HG03565 (cell line): ENCODE data around the gene EEF1AKMT3.
"Not testable (repeated sequence)": the region's sequence is repeated elsewhere in the genome, so short reads cannot be mapped to it uniquely, and the experiment has no call there.

Source experiments
- ATAC-seq: cut with Tn5 transposase; IDR thresholded peaks from one replicate; pipeline ENCODE4 v1.9.1; 2021; ENCODE audit warnings: mild to moderate bottlenecking, moderate library complexity; ENCODE audit not compliant: unreplicated experiment

EEF1AKMT3 gene

DNA sequence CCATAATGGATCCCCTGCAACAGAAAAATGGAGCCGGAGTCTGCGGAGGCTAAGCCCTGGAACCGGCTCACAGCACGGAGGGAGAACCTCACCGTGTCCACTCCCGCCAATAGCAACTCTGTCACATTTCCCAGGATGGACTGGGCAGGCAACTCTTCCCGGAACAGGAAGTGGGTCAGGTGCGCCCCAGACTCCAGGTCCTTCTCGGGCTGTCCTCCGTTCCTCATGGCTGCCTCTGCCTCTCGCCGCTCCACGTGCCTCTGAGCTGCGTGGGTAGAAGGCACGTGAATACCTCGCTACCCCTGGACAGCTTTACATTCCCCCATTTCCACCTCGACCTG lies 7.8 kb upstream of the EEF1AKMT3 start:
- no peak for ATAC-seq

DNA sequence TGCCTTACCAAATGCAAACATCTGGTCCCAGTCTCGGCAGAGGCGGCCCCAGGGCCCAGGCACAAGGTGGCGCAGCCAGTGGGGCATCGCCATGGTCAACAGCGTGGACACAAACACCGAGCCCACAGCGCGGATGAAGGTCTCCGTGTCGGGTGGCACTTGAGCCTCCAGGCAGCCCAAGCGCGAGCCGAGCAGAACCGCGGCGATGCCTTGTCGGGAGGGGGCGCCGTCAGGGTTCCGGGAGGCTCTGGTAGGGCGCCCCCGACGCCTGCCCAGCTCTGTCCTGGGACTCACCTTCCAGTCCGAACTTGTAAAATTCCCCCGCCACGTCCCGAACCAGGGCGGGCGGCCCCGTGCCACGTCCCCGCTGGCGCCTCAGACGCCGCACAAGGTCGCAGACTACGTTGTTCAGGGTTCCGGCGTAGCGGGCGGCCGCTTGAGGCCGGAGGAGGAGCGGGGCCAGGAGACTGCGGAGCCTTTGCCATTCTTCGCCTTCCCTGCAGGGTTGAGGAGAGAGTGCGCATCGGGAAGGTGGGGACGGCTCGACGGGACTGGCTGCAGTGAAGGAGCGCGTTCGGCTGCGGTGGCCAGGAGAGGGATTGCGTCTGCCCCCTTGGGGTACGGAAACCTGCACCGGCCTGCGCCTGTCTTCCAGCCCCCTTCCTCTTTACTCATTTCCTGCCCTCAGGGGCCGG lies 7.3 kb upstream of the EEF1AKMT3 start:
- peak; percentile 35 for ATAC-seq

DNA sequence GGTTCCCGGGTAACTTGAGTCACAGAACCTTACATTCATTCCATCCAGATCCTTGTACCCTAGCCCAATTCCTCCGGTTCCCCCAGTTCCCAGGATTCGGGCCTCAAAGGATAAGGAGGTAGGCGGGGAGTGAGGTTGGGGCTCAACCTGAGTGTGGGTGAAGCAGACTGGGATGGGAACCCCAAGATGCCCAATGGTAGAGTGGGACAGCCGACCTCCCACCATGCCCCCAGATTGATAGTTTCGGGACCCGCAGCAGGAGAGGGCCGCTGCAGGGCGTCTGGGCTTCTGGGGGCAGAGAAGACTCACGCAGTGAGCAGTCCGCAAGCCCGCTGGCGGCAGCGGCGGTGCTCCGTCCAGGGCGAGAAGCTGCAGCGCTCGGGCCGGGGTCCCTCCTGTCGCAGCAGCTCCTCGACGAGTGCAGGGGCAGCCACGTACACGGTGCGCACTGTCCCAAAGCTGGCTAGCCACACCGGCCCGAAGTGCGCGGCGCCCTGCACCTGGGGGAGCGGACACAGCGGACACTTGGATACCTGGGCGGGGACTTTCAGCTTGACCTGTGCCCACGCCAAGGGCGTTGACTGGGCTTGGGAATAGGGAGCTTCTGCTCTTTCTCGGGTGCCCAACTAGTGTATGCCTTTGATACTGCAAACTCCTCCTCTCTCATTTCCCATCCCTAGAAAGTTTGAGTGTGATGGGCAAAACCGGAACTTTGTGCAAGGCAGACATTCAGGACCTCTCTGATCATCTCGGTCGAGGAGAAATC lies 6.5 kb upstream of the EEF1AKMT3 start:
- no peak for ATAC-seq

DNA sequence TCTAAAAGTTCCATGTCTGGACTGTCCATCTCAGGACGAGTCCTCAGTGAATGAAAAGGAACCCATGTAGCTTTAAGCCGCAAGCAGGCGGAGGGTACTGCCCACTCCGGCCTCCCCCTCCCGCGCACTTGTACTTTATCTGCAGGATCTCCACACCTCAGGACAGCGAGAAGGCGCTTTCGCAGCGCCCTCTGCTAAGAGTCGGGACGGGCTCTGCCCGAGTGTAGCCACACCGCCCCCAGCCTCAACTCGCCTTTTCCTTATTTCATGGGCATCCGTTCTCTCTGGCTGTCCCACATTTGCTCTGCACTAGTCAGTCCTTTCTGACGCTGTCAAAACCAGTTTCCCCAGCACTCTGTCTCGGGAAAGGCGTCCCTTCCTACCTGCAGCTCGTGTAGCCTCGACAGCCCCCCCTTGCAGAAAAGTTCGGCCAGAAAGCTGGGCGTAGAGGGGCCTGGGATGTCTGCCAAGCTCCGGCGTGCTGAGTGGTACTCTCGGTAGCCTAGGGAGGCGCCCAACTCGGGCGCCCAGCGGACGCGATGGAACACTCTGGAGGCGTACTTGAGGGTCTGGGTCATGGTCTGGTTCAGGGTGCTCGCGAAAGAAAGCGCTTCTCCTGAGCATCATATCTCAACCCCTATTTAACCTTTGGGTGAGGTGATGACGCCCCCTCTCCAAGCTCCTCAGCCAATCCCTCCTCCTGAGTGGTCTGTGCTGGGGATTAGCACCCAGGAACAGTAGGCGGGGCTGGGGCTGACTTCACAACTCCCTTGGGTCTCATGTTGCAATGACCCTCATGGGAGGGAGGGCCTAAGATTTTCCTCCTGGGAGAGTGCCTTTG lies 5.7 kb upstream of the EEF1AKMT3 start, which contains the start of gene CYP27B1:
Gene CYP27B1, minus strand, starts transcription at position 615 of the 841 bp plus-strand sequence. Its CDS starts 37 bp downstream, at position 578.
- ATAC-seq, result no peak

DNA sequence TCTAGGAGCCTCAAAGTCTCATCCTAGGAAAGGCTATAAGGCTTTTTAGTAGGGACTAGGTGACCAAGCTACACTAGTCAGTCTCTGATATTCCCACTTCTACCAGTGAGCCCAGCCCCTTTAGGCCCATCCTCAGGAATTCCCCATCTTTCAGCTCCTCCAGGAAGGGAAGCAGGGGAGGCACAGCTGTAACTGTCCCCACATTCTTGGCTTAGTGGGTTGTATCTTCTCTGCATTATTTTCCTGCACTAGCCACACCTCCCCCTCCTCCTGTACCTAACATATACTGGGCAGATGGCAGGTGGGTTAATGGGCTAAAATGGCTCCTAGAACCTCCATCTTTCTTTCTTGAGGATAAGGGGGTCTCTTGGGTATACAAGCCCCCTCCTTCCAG lies 5.1 kb upstream of the EEF1AKMT3 start:
- no peak for ATAC-seq

DNA sequence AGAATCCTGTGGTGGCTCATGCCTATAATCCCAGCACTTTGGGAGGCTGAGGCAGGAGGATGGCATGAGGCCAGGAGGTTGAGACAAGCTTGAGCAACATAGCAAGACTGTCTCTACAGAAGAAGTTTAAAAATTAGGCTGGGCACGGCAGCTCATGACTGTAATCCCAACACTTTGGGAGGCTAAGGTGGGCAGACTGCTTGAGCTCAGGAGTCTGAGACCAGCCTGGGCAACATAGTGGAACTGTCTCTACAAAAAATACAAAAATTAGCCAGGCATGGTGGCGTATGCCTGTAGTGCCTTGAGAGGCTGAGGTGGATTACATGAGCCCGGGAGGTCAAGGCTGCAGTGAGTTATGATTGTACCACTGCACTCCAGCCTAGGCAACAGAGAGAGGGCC lies 4.5 kb upstream of the EEF1AKMT3 start:
- no peak for ATAC-seq

DNA sequence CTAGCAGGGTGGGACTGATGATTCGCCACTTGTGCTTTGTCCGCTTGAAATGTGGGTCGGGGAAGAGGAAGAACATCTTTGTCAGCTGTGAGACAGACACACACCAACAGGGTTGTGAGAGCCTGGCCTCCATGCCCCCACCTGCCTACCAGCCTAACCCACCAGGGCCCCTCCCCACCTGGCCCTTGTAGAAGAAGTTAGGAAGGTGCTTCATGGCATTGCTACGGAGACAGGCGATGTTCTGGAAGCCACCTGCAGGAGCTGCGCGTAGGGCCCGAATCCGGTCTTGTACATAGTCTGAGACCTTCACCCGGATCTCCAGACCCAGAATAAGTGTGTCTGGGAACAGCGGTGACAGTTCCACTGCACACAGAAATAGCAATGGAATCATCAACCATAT lies 2.8 kb upstream of the EEF1AKMT3 start:
- no peak for ATAC-seq

DNA sequence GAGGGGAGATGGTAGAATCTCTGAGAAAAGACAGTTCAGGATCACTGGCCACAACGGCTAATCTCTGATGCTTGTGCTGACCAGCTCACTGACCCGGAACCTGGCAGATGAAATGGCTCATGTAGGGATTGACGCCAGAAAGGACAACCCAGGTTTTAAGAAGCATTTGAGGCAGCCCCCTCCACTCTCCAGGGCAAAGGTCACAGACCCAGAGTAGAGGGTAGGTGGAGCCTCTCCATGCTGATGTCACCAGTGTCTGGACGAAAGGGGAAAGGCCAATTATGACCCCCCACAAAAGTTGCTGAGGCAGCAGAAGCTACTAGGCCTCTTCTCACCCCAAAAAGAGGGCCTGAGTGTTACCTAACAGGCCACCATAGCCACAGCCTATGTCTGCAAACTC lies 1.7 kb upstream of the EEF1AKMT3 start:
- ATAC-seq, result no peak

DNA sequence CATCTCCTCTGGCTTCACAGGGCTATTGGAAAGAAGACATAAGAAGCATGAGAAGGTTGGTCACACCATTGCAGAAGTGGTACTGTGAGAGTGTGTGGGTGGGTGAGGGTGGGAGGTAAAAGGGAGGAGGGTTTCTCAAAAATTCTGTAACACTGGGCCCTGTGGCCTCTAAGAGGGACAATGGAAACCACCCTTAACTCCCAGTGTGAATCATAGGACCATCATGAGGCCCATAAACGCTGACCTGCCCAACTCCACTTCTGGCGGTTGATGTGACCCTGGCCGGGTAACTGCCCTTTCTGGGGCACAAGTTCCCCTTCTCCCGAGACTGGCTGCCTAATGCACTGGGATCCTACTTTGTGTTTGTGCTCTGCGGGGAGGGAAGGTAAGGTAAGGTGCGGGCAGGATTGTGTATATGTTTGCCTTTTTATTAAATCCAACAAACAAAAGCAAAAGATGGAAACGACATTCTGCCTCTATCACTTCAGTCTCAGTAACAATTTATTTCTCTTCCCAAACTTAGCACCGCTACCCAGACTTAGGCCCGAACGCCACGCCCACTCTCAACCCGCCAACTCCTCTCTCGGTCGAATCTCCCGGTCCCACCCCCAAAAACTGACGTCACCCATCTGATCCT lies 1.1 kb upstream of the EEF1AKMT3 start:
- ATAC-seq, result peak; percentile 55

DNA sequence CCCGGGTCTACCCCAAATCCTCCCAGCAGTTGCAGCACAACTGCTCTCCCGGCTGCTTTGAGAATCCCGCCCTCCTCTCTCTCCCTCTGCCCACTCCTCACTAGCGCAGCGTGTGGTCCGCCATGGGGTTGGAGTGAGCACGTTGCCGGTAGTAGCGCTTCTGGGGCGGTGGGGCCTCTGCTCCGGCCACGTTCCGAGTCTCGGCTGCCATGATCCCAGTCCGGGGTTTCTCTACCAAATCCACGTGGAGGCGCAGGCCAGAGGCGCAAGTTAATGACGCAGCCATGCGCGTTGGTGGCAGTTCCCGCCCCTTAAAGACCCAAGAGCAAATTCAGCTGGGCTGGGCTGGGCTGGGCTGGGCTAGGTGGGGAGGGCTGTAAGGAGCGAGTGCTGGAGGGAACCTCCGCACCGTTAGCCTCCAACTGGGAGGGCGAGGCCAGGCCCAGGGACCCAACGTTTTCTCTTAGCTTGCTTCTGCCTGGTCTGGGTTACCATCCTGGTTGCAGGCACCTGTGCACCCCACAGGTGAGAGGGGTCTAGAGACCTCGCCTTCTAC lies 463 bp upstream of the EEF1AKMT3 start, which contains the start of gene METTL1:
Gene METTL1, minus strand, starts transcription at position 233 of the 556 bp plus-strand sequence. Its CDS starts 22 bp downstream, at position 211.
- ATAC-seq, result peak; percentile 77

DNA sequence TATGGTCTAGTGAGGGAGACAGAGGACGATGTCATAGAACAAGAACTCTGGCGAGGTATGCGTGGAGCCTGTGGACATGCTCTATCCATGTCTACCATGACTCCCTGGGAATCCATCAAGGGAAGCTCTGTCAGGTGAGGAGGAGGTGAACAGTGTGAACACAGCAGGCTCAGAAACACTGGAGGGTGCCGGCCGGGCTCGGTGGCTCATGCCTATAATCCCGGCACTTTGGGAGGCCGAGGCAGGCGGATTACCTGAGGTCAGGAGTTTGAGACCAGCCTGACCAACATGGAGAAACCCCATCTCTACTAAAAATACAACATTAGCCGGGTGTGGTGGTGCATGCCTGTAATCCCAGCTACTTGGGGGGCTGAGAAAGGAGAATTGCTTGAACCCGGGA lies 2.2 kb downstream of the EEF1AKMT3 start:
- not testable (repeated sequence) for ATAC-seq

DNA sequence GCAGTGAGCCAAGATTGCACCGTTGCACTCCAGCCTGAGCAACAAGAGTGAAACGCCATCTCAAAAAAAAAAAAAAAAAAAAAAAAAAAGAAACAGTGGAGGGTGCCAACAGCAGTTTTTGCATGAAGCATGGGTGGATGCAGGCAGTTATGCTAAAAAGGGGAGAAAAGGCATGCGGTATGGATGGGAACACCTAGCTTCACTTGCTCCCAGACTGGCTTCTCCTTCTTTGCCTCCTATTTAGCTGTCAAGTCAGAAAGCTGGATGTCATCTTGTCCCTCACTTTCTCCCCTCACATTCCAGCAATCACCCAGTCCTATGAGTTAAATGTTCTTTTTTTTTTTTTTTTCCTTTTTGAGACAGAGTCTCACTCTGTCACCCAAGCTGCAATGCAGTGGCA lies 2.6 kb downstream of the EEF1AKMT3 start:
- no peak for ATAC-seq

DNA sequence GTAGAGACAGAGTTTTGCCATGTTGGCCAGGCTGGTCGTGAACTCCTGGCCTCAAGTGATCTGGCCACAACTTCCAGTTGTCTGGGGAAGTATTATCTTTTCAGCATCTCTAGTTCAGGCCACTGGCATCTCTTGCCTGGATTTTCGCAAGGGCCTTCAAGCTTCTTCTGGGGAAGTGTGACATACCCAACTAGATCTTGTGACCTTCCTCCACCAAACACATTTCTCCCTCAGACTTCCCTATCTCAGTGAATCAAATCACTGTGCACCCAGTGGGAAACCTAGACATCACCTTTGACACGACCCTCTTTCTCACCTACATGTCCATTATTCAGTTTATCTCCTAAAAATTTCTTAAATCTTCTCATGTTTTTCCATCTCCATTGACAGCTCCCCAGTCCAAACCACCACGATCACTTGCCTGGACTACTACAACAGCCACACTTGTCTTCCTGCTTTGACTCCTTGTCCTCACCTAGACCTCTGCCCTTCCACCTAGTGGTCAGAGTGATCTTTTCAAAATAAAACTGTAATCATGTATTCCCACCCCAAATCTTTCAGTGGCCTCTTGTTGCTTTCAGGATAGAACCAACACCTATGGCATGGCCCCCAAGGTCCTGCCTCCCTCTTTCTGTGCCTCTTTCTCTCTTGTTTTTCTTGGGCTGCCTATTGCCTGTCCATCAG lies 3.3 kb downstream of the EEF1AKMT3 start:
- ATAC-seq, result no peak

DNA sequence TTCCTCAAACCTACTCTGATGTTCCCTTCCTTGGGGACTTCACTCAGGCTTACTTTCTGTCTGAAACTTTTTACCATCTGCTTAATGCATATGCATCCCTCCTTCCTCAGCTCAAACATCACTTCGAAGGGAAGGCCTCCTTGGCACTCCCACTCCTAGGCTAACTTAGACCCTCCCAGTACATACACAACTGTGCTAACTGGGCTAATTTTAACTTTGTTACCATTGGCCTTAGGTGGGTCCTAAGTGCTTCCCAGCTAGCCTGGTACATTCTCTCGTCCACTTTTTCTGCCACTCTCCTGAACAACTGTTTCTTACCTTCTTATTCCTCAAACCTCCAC lies 3.8 kb downstream of the EEF1AKMT3 start:
- ATAC-seq, result no peak

DNA sequence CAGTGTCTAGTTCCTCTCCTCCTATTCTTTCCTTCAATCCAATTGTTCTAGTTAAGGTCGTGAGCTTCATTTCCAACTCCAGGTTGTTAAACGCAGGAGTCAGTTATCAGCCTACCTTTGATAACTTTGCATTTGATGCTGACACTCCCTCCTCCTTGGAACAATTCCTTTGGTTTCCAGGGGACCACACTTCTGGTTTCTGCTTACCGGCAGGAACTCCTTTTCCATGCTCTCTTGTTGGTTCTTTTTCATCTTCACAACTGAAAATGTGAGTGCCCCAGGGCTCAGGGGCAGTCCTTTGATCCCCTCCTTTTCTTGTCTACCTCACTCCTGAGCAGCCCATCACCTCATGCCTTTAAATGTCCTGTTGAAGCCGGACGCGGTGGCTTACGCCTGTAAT lies 5.0 kb downstream of the EEF1AKMT3 start:
- ATAC-seq, result no peak

DNA sequence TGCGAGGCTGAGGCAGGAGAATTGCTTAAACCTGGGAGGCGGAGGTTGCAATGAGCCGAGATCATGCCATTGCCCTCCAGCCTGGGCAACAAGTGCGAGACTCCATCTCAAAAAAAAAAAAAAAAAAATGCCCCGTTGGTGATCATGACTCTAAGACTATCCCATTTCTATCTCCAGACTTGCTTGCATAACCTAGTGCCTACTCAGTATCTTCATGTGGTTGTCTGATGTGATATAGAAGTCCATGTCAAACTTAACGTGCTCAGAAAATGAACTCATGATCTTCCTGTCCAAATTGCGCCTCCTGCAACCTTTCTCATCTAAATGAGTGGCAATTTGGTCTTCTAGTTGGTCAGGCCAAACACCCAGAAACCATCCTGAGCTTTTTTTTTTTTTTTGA lies 5.5 kb downstream of the EEF1AKMT3 start:
- ATAC-seq, result no peak

DNA sequence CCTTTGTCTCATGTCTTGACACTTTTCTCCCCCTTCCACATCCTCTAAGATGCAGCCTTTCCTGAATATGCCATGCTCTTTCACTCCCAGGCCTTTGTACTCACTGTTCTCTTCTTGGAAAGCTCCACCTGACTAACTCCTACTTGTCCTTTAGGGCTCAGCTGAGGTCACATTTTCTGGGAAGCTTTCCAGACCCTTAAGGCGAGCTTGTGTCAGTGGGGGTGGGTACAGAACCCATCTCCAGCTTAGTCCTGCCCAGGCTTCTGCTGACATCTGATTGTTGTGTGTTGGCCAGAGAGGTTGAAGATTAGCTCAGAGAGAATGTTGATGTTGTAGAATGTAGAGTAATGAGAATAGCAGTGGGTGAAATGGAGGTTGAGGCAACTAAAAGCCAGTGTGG lies 7.3 kb downstream of the EEF1AKMT3 start:
- no peak for ATAC-seq

DNA sequence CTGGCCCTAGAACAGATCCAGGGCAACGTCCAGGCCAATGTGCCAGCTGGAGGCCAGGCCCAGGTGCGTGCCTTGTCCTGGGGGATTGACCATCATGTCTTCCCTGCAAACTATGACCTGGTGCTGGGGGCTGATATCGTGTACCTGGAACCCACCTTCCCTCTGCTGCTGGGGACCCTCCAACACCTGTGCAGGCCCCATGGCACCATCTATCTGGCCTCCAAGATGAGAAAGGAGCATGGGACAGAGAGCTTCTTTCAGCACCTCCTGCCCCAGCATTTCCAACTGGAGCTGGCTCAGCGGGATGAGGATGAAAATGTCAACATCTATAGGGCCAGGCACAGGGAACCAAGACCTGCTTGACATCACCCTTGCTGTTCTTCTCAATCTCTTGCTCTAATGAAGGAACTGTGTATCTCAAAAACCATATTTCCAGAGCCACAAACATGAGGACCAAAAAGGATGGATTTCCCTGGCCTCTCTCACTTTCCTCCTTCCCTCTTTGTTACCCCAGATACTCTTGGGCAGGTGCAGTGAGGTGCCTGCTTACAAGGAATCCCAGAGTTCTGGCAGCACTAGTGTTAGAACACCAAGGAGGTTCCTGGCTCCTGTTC lies 8.0 kb downstream of the EEF1AKMT3 start:
- no peak for ATAC-seq

DNA sequence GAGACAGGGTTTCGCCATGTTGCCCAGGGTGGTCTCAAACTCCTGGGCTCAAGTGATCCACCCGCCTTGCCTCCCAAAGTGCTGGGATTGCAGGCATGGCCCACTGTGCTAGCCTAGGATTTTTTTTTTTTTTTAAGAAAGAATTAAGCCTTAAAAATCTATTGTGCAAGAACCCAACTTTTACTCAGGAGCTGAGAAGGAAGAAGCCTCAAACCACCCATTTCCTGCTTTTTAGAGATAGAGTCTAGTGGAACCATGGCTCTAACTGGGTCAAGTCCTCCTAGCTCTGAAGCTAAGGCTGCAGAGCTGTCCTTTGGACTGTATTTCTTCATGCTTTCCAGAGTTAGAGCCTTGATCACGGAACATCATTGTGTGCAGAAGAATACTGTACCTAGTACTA lies 8.8 kb downstream of the EEF1AKMT3 start:
- ATAC-seq, result no peak

DNA sequence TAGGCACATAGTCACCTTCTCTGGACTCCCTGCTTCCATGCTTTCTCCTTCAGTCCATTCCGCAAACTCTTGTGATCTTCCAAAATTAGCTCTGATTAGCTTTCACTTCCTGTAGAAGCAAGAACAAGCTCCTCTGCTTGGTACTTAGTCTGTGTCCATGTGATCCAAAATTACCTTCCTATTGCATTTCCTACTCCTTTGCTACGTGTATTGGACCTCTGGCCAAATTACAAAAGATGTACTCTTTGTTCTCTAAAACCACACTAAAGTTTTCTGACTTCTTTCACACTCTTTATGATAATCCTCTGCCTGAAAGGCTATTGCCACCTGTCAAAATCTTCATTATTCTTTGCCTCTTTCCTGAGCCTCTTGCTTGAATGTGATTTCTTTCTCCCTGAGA lies 9.4 kb downstream of the EEF1AKMT3 start:
- ATAC-seq, result no peak
